IPS-15b (cell line): ENCODE measurements around the gene CUL4B.
A peak's percentile ranks its signal among the peaks of the same experiment; 100 is the strongest.
"Not testable (repeated sequence)": the region's sequence is repeated elsewhere in the genome, so short reads cannot be mapped to it uniquely, and the experiment has no call there.

Experiments
- H3K27me3 ChIP-seq: one replicate; pipeline ENCODE4 v1.6.1; 2013; ENCODE audit warnings: low read length; ENCODE audit not compliant: control insufficient read depth, insufficient read depth
- H3K36me3 ChIP-seq: one replicate; pipeline ENCODE4 v1.6.1; 2013; ENCODE audit warnings: low read length; ENCODE audit not compliant: control insufficient read depth, insufficient read depth
- H3K4me1 ChIP-seq: one replicate; pipeline ENCODE4 v1.6.1; 2013; ENCODE audit warnings: mild to moderate bottlenecking, low read length; ENCODE audit not compliant: control insufficient read depth, insufficient read depth
- H3K4me3 ChIP-seq: one replicate; pipeline ENCODE4 v1.5.1; 2013; ENCODE audit warnings: low read depth, low read length
- H3K9ac ChIP-seq: one replicate; pipeline ENCODE4 v1.6.1; 2013; ENCODE audit warnings: low read depth, mild to moderate bottlenecking, low read length
- H3K9me3 ChIP-seq: one replicate; pipeline ENCODE4 v1.6.1; 2013; ENCODE audit warnings: mild to moderate bottlenecking, low read length; ENCODE audit not compliant: control insufficient read depth, insufficient read depth

Gene CUL4B

GRCh38 chrX:120512627-120513026, 48.1 kb downstream of the CUL4B start:
- Histone ChIP-seq H3K9ac (no peak overlapping the region), H3K9me3 (no peaks in the 10 kb centered on the region), H3K4me3 (no peak overlapping the region), H3K27me3 (no peaks in the 10 kb centered on the region), H3K36me3 (no peaks in the 10 kb centered on the region), H3K4me1 (no peaks in the 10 kb centered on the region)

GRCh38 chrX:120512222-120512621, 48.5 kb downstream of the CUL4B start:
- H3K4me1 ChIP-seq = no peaks in the 10 kb centered on the region
- no peak overlapping the region for H3K4me3 ChIP-seq
- no peaks in the 10 kb centered on the region for H3K9me3 ChIP-seq
- no peak overlapping the region for H3K9ac ChIP-seq
- no peaks in the 10 kb centered on the region for H3K36me3 ChIP-seq
- H3K27me3 ChIP-seq = no peaks in the 10 kb centered on the region

- no peaks in the 10 kb centered on the region for H3K27me3 ChIP-seq
- no peaks in the 10 kb centered on the region for H3K36me3 ChIP-seq
Measured at GRCh38 chrX:120504569-120504968, 56.2 kb downstream of the CUL4B start.

GRCh38 chrX:120499301-120500072, 61.3 kb downstream of the CUL4B start:
- Histone ChIP-seq H3K4me3 (no peak overlapping the region), H3K27me3 (no peaks in the 10 kb centered on the region), H3K4me1 (no peaks in the 10 kb centered on the region), H3K9me3 (peaks cover 3% of the 10 kb centered on the region), H3K9ac (no peak overlapping the region), H3K36me3 (no peaks in the 10 kb centered on the region)

More at GRCh38 chrX:120504569-120504968, 56.2 kb downstream of the CUL4B start:
- H3K9ac ChIP-seq = no peak overlapping the region
- H3K9me3 ChIP-seq = no peaks in the 10 kb centered on the region
- no peak overlapping the region for H3K4me3 ChIP-seq
- H3K4me1 ChIP-seq = no peaks in the 10 kb centered on the region

- H3K4me1 ChIP-seq, H3K36me3 ChIP-seq, H3K27me3 ChIP-seq, H3K4me3 ChIP-seq, H3K9me3 ChIP-seq, H3K9ac ChIP-seq: not testable (repeated sequence)
Measured at GRCh38 chrX:120490119-120490518, 70.6 kb downstream of the CUL4B start.

GRCh38 chrX:120486786-120487185, 74.0 kb downstream of the CUL4B start:
- H3K27me3 ChIP-seq = no peaks in the 10 kb centered on the region
- no peaks in the 10 kb centered on the region for H3K4me1 ChIP-seq
- H3K9ac ChIP-seq = no peak overlapping the region
- H3K4me3 ChIP-seq = no peak overlapping the region
- no peaks in the 10 kb centered on the region for H3K9me3 ChIP-seq
- H3K36me3 ChIP-seq = no peaks in the 10 kb centered on the region

GRCh38 chrX:120485638-120486520, 74.9 kb downstream of the CUL4B start:
- Histone ChIP-seq H3K9me3 (no peaks in the 10 kb centered on the region), H3K4me1 (no peaks in the 10 kb centered on the region), H3K27me3 (no peaks in the 10 kb centered on the region), H3K36me3 (no peaks in the 10 kb centered on the region), H3K4me3 (peak overlapping the region; percentile 50), H3K9ac (no peak overlapping the region)

- Histone ChIP-seq H3K9ac (no peak overlapping the region), H3K9me3 (no peaks in the 10 kb centered on the region), H3K27me3 (no peaks in the 10 kb centered on the region), H3K4me1 (no peaks in the 10 kb centered on the region), H3K36me3 (no peaks in the 10 kb centered on the region), H3K4me3 (peak overlapping the region; percentile 50)
Measured at GRCh38 chrX:120485315-120485637, 75.5 kb downstream of the CUL4B start.

- Histone ChIP-seq H3K9ac (no peak overlapping the region), H3K4me3 (no peak overlapping the region), H3K36me3 (no peaks in the 10 kb centered on the region), H3K4me1 (no peaks in the 10 kb centered on the region), H3K9me3 (no peaks in the 10 kb centered on the region), H3K27me3 (no peaks in the 10 kb centered on the region)
Measured at GRCh38 chrX:120477453-120477852, 83.3 kb downstream of the CUL4B start.

GRCh38 chrX:120476714-120477113, 84.0 kb downstream of the CUL4B start:
- Histone ChIP-seq H3K27me3 (no peaks in the 10 kb centered on the region), H3K4me3 (no peak overlapping the region)

GRCh38 chrX:120475447-120475846, 85.3 kb downstream of the CUL4B start:
- not testable (repeated sequence) for H3K9ac ChIP-seq, H3K36me3 ChIP-seq, H3K4me3 ChIP-seq, H3K4me1 ChIP-seq, H3K27me3 ChIP-seq, H3K9me3 ChIP-seq

More at GRCh38 chrX:120476714-120477113, 84.0 kb downstream of the CUL4B start:
- Histone ChIP-seq H3K36me3 (no peaks in the 10 kb centered on the region), H3K4me1 (no peaks in the 10 kb centered on the region), H3K9ac (no peak overlapping the region), H3K9me3 (no peaks in the 10 kb centered on the region)
